ENCODE data around the gene ALPK3. TPM values are rescaled to one million over a fixed set of nuclear protein-coding genes. Genes with fewer than 3 reads are reported as not detected.

Gene ALPK3
- total and polyA plus RNA-seq, 2 experiments from 2014 or later = 3.7 to 29.7 TPM

- no peaks in the 10 kb centered on the region for H3K27me3 ChIP-seq (ENCODE audit: insufficient read depth)
- no peaks in the 10 kb centered on the region for H3K36me3 ChIP-seq (ENCODE audit: insufficient read depth)
- H3K4me3 ChIP-seq = no peak overlapping the region
- H3K27ac ChIP-seq (ENCODE audit: low read depth) = no peak overlapping the region
- no peak for TF ChIP-seq EZH2phosphoT487 (IDR thresholded peaks at IDR 0.05; ENCODE audit: unreplicated experiment)
- no peak for TF ChIP-seq ETS1 (IDR thresholded peaks at IDR 0.05)
- no peak for TF ChIP-seq NANOG (IDR thresholded peaks at IDR 0.05; ENCODE audit: borderline replicate concordance)
- no peak for TF ChIP-seq EZH2 (IDR thresholded peaks at IDR 0.05; ENCODE audit: low read depth, unreplicated experiment)
- TF ChIP-seq ZNF331 (CRISPR knock-in tag; IDR thresholded peaks at IDR 0.05; ENCODE audit: low read depth) = no peak
- no peak for TF ChIP-seq POLR2AphosphoS5 (IDR thresholded peaks at IDR 0.05; ENCODE audit: low read depth)
- no peak for TF ChIP-seq CTCF (conservative IDR thresholded peaks at IDR 0.05; ENCODE audit: low read depth in 2 of 2)
- TF ChIP-seq STAT1 (IDR thresholded peaks at IDR 0.05; ENCODE audit: unreplicated experiment) = no peak
- TF ChIP-seq JUNB (IDR thresholded peaks at IDR 0.05; ENCODE audit: unreplicated experiment) = no peak
- no peak for TF ChIP-seq ZNF114 (CRISPR knock-in tag; IDR thresholded peaks at IDR 0.05)
- TF ChIP-seq ZNF462 (CRISPR knock-in tag; IDR thresholded peaks at IDR 0.05) = no peak
- DNase-seq (ENCODE audit: low spot score) = no peak
- H3K9me2 ChIP-seq (ENCODE audit: insufficient read depth) = no peaks in the 10 kb centered on the region
- H3K9me3 Mint-ChIP-seq = no peaks in the 10 kb centered on the region; the same call in 2 of the 3 replicates
- H3F3A ChIP-seq (replicated peaks; ENCODE audit: low read depth) = no peaks in the 10 kb centered on the region
- H3K79me2 ChIP-seq (replicated peaks; ENCODE audit: insufficient read depth) = no peaks in the 10 kb centered on the region
- no peak overlapping the region for H2AFZ ChIP-seq
- H3K36me3 Mint-ChIP-seq (ENCODE audit: low read depth) = no peaks in the 10 kb centered on the region
- H3K4me1 Mint-ChIP-seq = peaks cover 3% of the 10 kb centered on the region; the same call in 2 of the 3 replicates
- peaks cover 4% of the 10 kb centered on the region for H3K27me3 Mint-ChIP-seq (ENCODE audit: insufficient read depth, low read depth, poor library complexity)
- H3K4me2 ChIP-seq = no peak overlapping the region
- no peak overlapping the region for H3K4me3 Mint-ChIP-seq
- no peaks in the 10 kb centered on the region for H4K20me1 ChIP-seq (replicated peaks; ENCODE audit: insufficient read depth)
- H3K27ac Mint-ChIP-seq = no peak overlapping the region
- ATAC-seq = no peak
- no peaks in the 10 kb centered on the region for H3K4me1 ChIP-seq (ENCODE audit: insufficient read depth)
Measured at GRCh38 chr15:84903751-84904150, 86.6 kb downstream of the ALPK3 start.

All from GM23338 (cell line).